ENCODE data around the gene ZFP36. TPM values are rescaled to one million over a fixed set of nuclear protein-coding genes. Genes with fewer than 3 reads are reported as not detected.

The ZFP36 gene
- total RNA-seq, 1 experiment from 2014 or later: 17.3 TPM

DNA sequence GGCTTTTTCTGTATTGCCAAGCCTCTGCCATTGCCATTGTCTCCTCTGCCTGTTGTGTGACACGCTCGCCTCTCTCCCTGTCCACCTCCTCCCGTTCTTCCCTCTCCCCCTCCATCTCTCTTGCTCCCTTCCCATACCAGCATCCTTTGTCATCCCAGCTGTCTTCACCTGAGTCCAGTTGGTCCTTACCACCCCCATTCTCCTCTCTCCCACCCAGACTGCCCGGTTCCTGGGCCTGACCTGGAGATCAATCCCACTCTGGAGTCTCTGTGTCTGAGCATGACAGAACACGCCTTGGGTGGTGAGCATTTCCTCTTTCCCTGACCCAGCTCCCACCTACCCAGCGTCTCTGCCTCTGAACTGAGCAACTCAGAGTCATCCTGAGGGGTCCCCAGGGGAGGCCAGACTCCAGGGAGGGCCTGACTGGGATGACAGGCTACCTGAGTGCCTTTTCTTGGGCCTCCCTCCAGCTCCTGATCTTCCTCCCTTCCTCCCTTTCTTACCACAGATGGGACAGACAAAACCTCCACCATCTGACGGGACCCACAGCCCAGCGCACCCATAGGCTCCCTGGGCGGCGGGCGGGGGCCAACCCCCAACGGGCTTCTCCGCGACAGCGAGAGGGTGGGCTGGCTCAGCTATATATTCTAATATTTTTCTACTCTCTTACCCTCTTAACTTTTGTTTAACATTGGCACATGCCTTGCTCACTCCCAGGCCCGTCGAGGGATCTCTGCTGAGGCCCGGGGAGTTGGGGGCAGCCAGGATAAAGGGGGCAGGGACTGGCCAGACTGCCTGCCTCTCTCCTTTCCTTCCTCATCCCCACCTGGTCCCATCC lies 23.4 kb upstream of the ZFP36 start:
- Mint-ChIP-seq H3K36me3 (peaks cover 77% of the 10 kb centered on the region), H3K27ac (no peak overlapping the region; the same call in 1 of the 2 replicates), H3K4me3 (no peak overlapping the region), H3K27me3 (ENCODE audit: low read depth) (no peaks in the 10 kb centered on the region), H3K9me3 (no peaks in the 10 kb centered on the region), H3K4me1 (peaks cover 7% of the 10 kb centered on the region; the same call in 1 of the 2 replicates)
- no peak for DNase-seq (ENCODE audit: low spot score)
- POLR2A ChIA-PET: interaction anchor here (1.2 kb wide), 1 partner anchor 21 kb away, joined by 3 read pairs; no protein-coding TSS in a partner anchor
- no peak for ATAC-seq
- TF ChIP-seq ZNF263 (CRISPR knock-in tag; IDR thresholded peaks at IDR 0.05; ENCODE audit: low read depth) (no peak), IRF2 (CRISPR knock-in tag; IDR thresholded peaks at IDR 0.05; ENCODE audit: borderline replicate concordance, low read depth) (no peak), FOXK1 (CRISPR knock-in tag; IDR thresholded peaks at IDR 0.05) (no peak), RELA (CRISPR knock-in tag; IDR thresholded peaks at IDR 0.05; ENCODE audit: borderline replicate concordance) (no peak), OVOL2 (CRISPR knock-in tag; IDR thresholded peaks at IDR 0.05; ENCODE audit: borderline replicate concordance) (no peak), FOXJ3 (CRISPR knock-in tag; IDR thresholded peaks at IDR 0.05; ENCODE audit: borderline replicate concordance) (no peak), TEAD1 (CRISPR knock-in tag; IDR thresholded peaks at IDR 0.05) (no peak)
- TF ChIP-seq, protein P1, sequence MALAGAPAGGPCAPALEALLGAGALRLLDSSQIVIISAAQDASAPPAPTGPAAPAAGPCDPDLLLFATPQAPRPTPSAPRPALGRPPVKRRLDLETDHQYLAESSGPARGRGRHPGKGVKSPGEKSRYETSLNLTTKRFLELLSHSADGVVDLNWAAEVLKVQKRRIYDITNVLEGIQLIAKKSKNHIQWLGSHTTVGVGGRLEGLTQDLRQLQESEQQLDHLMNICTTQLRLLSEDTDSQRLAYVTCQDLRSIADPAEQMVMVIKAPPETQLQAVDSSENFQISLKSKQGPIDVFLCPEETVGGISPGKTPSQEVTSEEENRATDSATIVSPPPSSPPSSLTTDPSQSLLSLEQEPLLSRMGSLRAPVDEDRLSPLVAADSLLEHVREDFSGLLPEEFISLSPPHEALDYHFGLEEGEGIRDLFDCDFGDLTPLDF (CRISPR knock-in tag; IDR thresholded peaks at IDR 0.05): no peak
- TF ChIP-seq, protein P2, sequence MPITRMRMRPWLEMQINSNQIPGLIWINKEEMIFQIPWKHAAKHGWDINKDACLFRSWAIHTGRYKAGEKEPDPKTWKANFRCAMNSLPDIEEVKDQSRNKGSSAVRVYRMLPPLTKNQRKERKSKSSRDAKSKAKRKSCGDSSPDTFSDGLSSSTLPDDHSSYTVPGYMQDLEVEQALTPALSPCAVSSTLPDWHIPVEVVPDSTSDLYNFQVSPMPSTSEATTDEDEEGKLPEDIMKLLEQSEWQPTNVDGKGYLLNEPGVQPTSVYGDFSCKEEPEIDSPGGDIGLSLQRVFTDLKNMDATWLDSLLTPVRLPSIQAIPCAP (CRISPR knock-in tag; IDR thresholded peaks at IDR 0.05): no peak
- CTCF ChIA-PET: interaction anchor here (1.7 kb wide), 1 partner anchor 15 kb away, joined by 6 read pairs; no protein-coding TSS in a partner anchor

DNA sequence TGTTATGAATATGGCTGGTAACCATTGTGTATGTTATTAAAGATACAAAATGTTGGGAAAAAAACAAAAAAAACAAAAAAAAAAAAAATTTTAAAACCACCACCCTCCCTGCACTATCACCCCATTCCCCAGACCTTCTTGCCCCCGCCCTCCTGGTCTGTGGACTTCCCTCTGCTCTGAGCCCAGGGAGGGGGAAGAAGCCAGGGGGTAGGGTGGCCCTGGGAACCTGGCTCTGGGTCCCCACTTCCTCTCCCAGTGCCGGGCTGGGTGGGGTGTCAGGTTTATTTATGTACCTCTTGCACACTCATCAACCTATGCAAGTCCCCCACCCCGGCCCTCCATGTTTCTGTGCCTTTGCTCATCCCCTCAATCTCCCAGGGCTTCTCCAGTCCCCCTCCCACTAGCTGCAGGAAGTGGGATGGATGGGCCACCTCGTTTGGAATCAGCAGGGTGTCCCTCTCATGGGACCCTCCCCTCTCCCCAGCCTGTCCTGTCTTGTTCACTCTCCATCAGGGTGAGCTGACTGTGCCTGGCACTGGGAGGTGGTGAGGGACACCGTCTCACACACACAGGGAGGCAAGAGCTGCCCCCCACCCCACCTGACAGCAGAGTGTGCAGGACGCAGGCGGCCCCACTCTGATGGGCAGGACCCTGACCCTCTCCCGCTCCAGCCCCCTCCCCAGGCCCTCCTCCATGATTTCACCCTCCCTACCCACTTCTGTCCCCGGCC lies 21.6 kb upstream of the ZFP36 start:
- no peak overlapping the region for H3K4me3 Mint-ChIP-seq
- no peak for DNase-seq (ENCODE audit: low spot score)
- H3K9me3 Mint-ChIP-seq: no peaks in the 10 kb centered on the region
- peak; percentile 16; the same call in 1 of the 2 replicates for ATAC-seq
- no peaks in the 10 kb centered on the region; the same call in 1 of the 2 replicates for H3K27me3 Mint-ChIP-seq (ENCODE audit: low read depth)
- peaks cover 8% of the 10 kb centered on the region for H3K4me1 Mint-ChIP-seq
- H3K36me3 Mint-ChIP-seq: peaks cover 72% of the 10 kb centered on the region
- no peak overlapping the region for H3K27ac Mint-ChIP-seq
- CTCF ChIA-PET: interaction anchor here (0.7 kb wide), 1 partner anchor 13 kb away, joined by 4 read pairs; no protein-coding TSS in a partner anchor
- POLR2A ChIA-PET: interaction anchor here (1.2 kb wide), 1 partner anchor 51 kb away, joined by 3 read pairs; the partner anchor contains the start of gene RPS16
- TF ChIP-seq RELA (CRISPR knock-in tag; IDR thresholded peaks at IDR 0.05; ENCODE audit: borderline replicate concordance): no peak
- TF ChIP-seq RORB (CRISPR knock-in tag; IDR thresholded peaks at IDR 0.05): no peak

DNA sequence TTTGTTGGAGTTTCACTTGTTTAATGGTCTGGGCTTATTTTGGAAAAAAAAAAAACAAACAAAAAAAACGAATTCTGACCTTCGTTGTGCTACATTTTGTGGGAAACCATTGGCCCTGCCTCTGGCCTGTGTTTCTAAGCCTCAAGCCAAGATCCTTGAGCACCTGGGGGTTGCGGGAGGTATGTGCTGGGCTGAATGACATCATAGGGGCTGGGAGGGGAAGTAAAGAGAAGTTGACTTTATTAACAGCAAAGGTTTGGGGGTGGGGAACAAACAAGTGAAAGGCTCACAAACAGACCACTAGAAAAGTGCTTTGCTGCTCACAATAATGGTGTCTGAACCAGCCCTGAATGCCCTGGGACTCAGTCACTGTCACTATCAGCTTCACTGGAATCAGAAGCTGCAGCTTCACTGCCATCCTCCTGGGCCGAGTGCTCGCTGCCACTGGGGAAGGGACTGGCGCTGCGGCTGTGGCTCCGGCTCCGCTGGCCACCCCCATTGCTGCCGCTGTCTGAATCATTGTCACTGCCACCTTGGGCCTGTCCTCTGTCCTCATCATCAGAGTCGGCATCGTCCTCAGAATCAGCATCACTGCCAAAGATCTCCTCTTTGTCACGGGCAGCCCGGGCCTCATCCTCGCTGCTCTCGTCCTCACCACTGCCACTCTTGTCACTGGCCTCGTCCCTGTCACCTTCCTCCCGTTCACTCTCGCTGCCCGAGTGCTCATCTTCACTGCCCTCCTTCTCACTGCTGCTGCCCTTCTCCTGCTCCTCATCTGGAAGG lies 20.8 kb upstream of the ZFP36 start:
- Mint-ChIP-seq H3K4me1 (peaks cover 13% of the 10 kb centered on the region), H3K36me3 (peaks cover 67% of the 10 kb centered on the region), H3K4me3 (no peak overlapping the region), H3K27ac (peak overlapping the region; percentile 60; the same call in 1 of the 2 replicates), H3K9me3 (no peaks in the 10 kb centered on the region), H3K27me3 (ENCODE audit: low read depth) (no peaks in the 10 kb centered on the region; the same call in 1 of the 2 replicates)
- ChIA-PET CTCF (interaction anchor here (0.7 kb wide), 1 partner anchor 12 kb away, joined by 4 read pairs; no protein-coding TSS in a partner anchor), POLR2A (interaction anchor here (1.2 kb wide), 1 partner anchor 50 kb away, joined by 3 read pairs; the partner anchor contains the start of gene RPS16)
- DNase-seq (ENCODE audit: low spot score) (no peak), ATAC-seq (no peak)
- TF ChIP-seq NR3C1 (CRISPR knock-in tag; conservative IDR thresholded peaks at IDR 0.05; ENCODE audit: low read depth): no peak
- TF ChIP-seq ZNF671 (CRISPR knock-in tag; IDR thresholded peaks at IDR 0.05): no peak
- no peak for TF ChIP-seq FOXK1 (CRISPR knock-in tag; IDR thresholded peaks at IDR 0.05)
- TF ChIP-seq, protein P3, sequence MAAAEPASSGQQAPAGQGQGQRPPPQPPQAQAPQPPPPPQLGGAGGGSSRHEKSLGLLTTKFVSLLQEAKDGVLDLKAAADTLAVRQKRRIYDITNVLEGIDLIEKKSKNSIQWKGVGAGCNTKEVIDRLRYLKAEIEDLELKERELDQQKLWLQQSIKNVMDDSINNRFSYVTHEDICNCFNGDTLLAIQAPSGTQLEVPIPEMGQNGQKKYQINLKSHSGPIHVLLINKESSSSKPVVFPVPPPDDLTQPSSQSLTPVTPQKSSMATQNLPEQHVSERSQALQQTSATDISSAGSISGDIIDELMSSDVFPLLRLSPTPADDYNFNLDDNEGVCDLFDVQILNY (CRISPR knock-in tag; IDR thresholded peaks at IDR 0.05): no peak
- TF ChIP-seq, protein P4, sequence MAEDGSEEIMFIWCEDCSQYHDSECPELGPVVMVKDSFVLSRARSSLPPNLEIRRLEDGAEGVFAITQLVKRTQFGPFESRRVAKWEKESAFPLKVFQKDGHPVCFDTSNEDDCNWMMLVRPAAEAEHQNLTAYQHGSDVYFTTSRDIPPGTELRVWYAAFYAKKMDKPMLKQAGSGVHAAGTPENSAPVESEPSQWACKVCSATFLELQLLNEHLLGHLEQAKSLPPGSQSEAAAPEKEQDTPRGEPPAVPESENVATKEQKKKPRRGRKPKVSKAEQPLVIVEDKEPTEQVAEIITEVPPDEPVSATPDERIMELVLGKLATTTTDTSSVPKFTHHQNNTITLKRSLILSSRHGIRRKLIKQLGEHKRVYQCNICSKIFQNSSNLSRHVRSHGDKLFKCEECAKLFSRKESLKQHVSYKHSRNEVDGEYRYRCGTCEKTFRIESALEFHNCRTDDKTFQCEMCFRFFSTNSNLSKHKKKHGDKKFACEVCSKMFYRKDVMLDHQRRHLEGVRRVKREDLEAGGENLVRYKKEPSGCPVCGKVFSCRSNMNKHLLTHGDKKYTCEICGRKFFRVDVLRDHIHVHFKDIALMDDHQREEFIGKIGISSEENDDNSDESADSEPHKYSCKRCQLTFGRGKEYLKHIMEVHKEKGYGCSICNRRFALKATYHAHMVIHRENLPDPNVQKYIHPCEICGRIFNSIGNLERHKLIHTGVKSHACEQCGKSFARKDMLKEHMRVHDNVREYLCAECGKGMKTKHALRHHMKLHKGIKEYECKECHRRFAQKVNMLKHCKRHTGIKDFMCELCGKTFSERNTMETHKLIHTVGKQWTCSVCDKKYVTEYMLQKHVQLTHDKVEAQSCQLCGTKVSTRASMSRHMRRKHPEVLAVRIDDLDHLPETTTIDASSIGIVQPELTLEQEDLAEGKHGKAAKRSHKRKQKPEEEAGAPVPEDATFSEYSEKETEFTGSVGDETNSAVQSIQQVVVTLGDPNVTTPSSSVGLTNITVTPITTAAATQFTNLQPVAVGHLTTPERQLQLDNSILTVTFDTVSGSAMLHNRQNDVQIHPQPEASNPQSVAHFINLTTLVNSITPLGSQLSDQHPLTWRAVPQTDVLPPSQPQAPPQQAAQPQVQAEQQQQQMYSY (CRISPR knock-in tag; IDR thresholded peaks at IDR 0.05): no peak
- no peak for TF ChIP-seq CBFB (CRISPR knock-in tag; IDR thresholded peaks at IDR 0.05; ENCODE audit: low read depth)
- no peak for TF ChIP-seq ATF1 (CRISPR knock-in tag; IDR thresholded peaks at IDR 0.05)
- TF ChIP-seq NR1H2 (CRISPR knock-in tag; IDR thresholded peaks at IDR 0.05): no peak
- no peak for TF ChIP-seq GABPB1 (CRISPR knock-in tag; IDR thresholded peaks at IDR 0.05)
- no peak for TF ChIP-seq JAZF1 (CRISPR knock-in tag; IDR thresholded peaks at IDR 0.05)
- no peak for TF ChIP-seq ELF4 (CRISPR knock-in tag; IDR thresholded peaks at IDR 0.05; ENCODE audit: low read depth)
- TF ChIP-seq ZNF396 (CRISPR knock-in tag; IDR thresholded peaks at IDR 0.05; ENCODE audit: borderline replicate concordance): no peak
